GM21717 (cell line): ENCODE data around the gene TENT5C.

ENCODE experiments used
- ATAC-seq: cut with Tn5 transposase; IDR thresholded peaks from one replicate; pipeline ENCODE4 v1.9.1; 2021; ENCODE audit warnings: mild to moderate bottlenecking, moderate library complexity; ENCODE audit not compliant: unreplicated experiment

Gene TENT5C

GRCh38 chr1:117572546-117572945 lies 33.3 kb upstream of the TENT5C start:
- ATAC-seq: peak; percentile 50

- ATAC-seq: no peak
These were observed 32.3 kb upstream of the TENT5C start for GRCh38 chr1:117573386-117574023.

GRCh38 chr1:117574161-117574835 lies 31.6 kb upstream of the TENT5C start:
- ATAC-seq: no peak

- no peak for ATAC-seq
These were observed 30.1 kb upstream of the TENT5C start for GRCh38 chr1:117575586-117576225.

- no peak for ATAC-seq
These were observed 29.6 kb upstream of the TENT5C start for GRCh38 chr1:117576236-117576635.

- no peak for ATAC-seq
These were observed 28.5 kb upstream of the TENT5C start for GRCh38 chr1:117577191-117577885.

- no peak for ATAC-seq
These were observed 27.4 kb upstream of the TENT5C start for GRCh38 chr1:117578466-117578865.

- ATAC-seq: no peak
These were observed 26.5 kb upstream of the TENT5C start for GRCh38 chr1:117579221-117579906.

GRCh38 chr1:117580436-117580835 lies 25.4 kb upstream of the TENT5C start:
- no peak for ATAC-seq

GRCh38 chr1:117580882-117581281 lies 25.0 kb upstream of the TENT5C start:
- ATAC-seq: no peak

GRCh38 chr1:117581391-117581943 lies 24.4 kb upstream of the TENT5C start:
- ATAC-seq: no peak

GRCh38 chr1:117582451-117582850 lies 23.4 kb upstream of the TENT5C start:
- ATAC-seq: no peak

GRCh38 chr1:117583247-117583646 lies 22.6 kb upstream of the TENT5C start:
- ATAC-seq: no peak

GRCh38 chr1:117584181-117584580 lies 21.7 kb upstream of the TENT5C start:
- no peak for ATAC-seq

- ATAC-seq: no peak
These were observed 20.8 kb upstream of the TENT5C start for GRCh38 chr1:117585086-117585485.

- no peak for ATAC-seq
These were observed 19.5 kb upstream of the TENT5C start for GRCh38 chr1:117586337-117586736.

GRCh38 chr1:117586747-117587498 lies 18.9 kb upstream of the TENT5C start:
- no peak for ATAC-seq

- ATAC-seq: no peak
These were observed 18.1 kb upstream of the TENT5C start for GRCh38 chr1:117587499-117588356.

- ATAC-seq: no peak
These were observed 16.3 kb upstream of the TENT5C start for GRCh38 chr1:117589544-117589943.
